ELF-1 (cell line): ENCODE measurements around the gene INAFM2.
A peak's percentile ranks its signal among the peaks of the same experiment; 100 is the strongest.

ENCODE experiments used
- DNase-seq: peaks from one replicate; pipeline ENCODE4 v3.0.0-alpha.2; 2016; ENCODE audit warnings: low read depth, low spot score

Gene INAFM2

GRCh38 chr15:40323239-40323952 is at the start of gene INAFM2:
Gene INAFM2, plus strand, starts transcription at chr15:40323692. Its CDS starts 364 bp downstream, at chr15:40324056.
- peak; percentile 99 for DNase-seq

GRCh38 chr15:40274350-40275274 is 48.9 kb upstream of the INAFM2 start:
- DNase-seq, result peak; percentile 94

- no peak for DNase-seq
Observed at GRCh38 chr15:40275523-40275922, 48.0 kb upstream of the INAFM2 start.

GRCh38 chr15:40275954-40276353 is 47.5 kb upstream of the INAFM2 start:
- no peak for DNase-seq

GRCh38 chr15:40276927-40277326 is 46.6 kb upstream of the INAFM2 start:
- no peak for DNase-seq

- no peak for DNase-seq
Observed at GRCh38 chr15:40277471-40277870, 46.0 kb upstream of the INAFM2 start.

GRCh38 chr15:40278026-40278425 is 45.5 kb upstream of the INAFM2 start:
- no peak for DNase-seq

GRCh38 chr15:40279437-40280141 is 43.9 kb upstream of the INAFM2 start:
- peak; percentile 91 for DNase-seq

GRCh38 chr15:40280260-40281056 is 43.0 kb upstream of the INAFM2 start:
- no peak for DNase-seq

- DNase-seq, result peak; percentile 64
Observed at GRCh38 chr15:40281057-40281800, 42.3 kb upstream of the INAFM2 start.

GRCh38 chr15:40281801-40282146 is 41.7 kb upstream of the INAFM2 start:
- DNase-seq, result no peak

GRCh38 chr15:40282147-40282868 is 41.2 kb upstream of the INAFM2 start:
- DNase-seq, result peak; percentile 68

GRCh38 chr15:40282869-40283614 is 40.5 kb upstream of the INAFM2 start, which contains the start of gene ANKRD63:
Gene ANKRD63, minus strand, starts transcription at chr15:40283064. Its CDS starts 478 bp downstream, at chr15:40282586.
- no peak for DNase-seq

GRCh38 chr15:40283615-40284300 is 39.7 kb upstream of the INAFM2 start:
- DNase-seq, result no peak

- DNase-seq, result no peak
Observed at GRCh38 chr15:40285151-40285550, 38.3 kb upstream of the INAFM2 start.

GRCh38 chr15:40285554-40286011 is 37.9 kb upstream of the INAFM2 start:
- DNase-seq, result no peak

GRCh38 chr15:40286061-40286532 is 37.4 kb upstream of the INAFM2 start:
- no peak for DNase-seq

GRCh38 chr15:40286794-40287193 is 36.7 kb upstream of the INAFM2 start:
- no peak for DNase-seq
